Endothelial cell of umbilical vein (primary cell): ENCODE measurements around the gene TSPAN14.
A peak's percentile ranks its signal among the peaks of the same experiment; 100 is the strongest.

Experiments
- EZH2 ChIP-seq: IDR thresholded peaks from 2 replicates; pipeline ENCODE4 v1.6.1; 2012; ENCODE audit warnings: borderline replicate concordance, low read depth, mild to moderate bottlenecking, moderate library complexity, low read length, inconsistent platforms; ENCODE audit not compliant: severe bottlenecking
- JUN ChIP-seq: IDR thresholded peaks from 2 replicates; pipeline ENCODE4 v1.6.1; 2011; ENCODE audit warnings: borderline replicate concordance, low read depth; ENCODE audit not compliant: insufficient read length, insufficient read depth
- MYC ChIP-seq: IDR thresholded peaks from one replicate; pipeline ENCODE4 v1.6.1; 2011; ENCODE audit warnings: mild to moderate bottlenecking, low read depth, low read length
- POLR2A ChIP-seq: IDR thresholded peaks from 2 replicates; pipeline ENCODE4 v1.6.1; 2012; ENCODE audit warnings: low read depth, mild to moderate bottlenecking, control low read depth, low read length
- POLR2AphosphoS5 ChIP-seq: IDR thresholded peaks from 2 replicates; pipeline ENCODE4 v1.6.1; 2012; ENCODE audit warnings: low read depth, mild to moderate bottlenecking, control low read depth, low read length, moderate library complexity; ENCODE audit not compliant: insufficient read depth
- TF ChIP-seq, protein P1 (sequence below): IDR thresholded peaks from 2 replicates; pipeline ENCODE4 v1.6.1; 2011; ENCODE audit not compliant: insufficient read depth, insufficient read length
- TF ChIP-seq, protein P2 (sequence below), 2 donors: IDR thresholded peaks; 1 replicate in 1 of 2; 2 replicates in 1 of 2; pipeline ENCODE4 v1.5.1; 2011; ENCODE audit warnings: low read length in 2 of 2, mild to moderate bottlenecking in 2 of 2, moderate library complexity in 2 of 2, control low read depth in 1 of 2, inconsistent platforms in 1 of 2, low read depth in 1 of 2; ENCODE audit not compliant: insufficient read depth in 1 of 2; ENCODE audit errors: extremely low read depth in 1 of 2

DNA sequence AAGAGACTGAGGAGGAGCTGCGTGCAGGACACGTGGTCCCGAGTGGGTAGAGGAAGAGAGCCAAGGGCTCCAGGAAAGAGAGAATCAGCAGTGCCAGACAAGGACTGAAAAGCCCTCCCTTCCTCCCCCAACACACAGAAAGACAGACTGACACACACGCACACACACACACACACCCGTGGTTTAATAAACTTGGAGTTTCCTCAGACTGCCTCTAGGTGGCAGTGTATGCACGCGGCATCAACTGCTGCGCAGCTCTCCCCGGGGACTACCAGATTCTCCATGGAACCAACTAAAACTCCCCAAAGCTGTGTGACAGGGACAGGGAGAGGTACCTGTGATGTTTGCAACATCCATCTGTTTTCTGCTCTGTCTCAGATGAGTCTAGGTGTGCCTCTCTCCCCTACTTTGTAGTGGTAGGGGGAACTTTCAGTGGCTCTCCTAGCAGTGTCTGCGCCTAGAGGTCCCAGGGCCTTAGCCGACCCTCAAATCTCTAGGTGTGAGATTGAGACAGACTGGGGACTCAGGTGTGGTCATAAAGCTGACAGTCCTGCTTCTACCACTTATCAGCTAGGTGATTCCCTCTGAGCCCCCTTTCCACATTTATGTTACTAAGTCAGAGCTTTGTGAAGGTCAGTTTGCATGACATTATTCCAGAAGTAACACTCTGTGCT, 9.3 kb upstream of the TSPAN14 start:
- TF ChIP-seq POLR2AphosphoS5 (peak; percentile 44), JUN (no peak), MYC (no peak), POLR2A (no peak), EZH2 (no peak)
- TF ChIP-seq, protein P1, sequence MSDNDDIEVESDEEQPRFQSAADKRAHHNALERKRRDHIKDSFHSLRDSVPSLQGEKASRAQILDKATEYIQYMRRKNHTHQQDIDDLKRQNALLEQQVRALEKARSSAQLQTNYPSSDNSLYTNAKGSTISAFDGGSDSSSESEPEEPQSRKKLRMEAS, result no peak
- TF ChIP-seq, protein P2, sequence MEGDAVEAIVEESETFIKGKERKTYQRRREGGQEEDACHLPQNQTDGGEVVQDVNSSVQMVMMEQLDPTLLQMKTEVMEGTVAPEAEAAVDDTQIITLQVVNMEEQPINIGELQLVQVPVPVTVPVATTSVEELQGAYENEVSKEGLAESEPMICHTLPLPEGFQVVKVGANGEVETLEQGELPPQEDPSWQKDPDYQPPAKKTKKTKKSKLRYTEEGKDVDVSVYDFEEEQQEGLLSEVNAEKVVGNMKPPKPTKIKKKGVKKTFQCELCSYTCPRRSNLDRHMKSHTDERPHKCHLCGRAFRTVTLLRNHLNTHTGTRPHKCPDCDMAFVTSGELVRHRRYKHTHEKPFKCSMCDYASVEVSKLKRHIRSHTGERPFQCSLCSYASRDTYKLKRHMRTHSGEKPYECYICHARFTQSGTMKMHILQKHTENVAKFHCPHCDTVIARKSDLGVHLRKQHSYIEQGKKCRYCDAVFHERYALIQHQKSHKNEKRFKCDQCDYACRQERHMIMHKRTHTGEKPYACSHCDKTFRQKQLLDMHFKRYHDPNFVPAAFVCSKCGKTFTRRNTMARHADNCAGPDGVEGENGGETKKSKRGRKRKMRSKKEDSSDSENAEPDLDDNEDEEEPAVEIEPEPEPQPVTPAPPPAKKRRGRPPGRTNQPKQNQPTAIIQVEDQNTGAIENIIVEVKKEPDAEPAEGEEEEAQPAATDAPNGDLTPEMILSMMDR (IDR thresholded peaks at IDR 0.05; ENCODE audit: extremely low read depth in 1 of 2, insufficient read depth in 1 of 2, low read depth in 1 of 2, low read length in 2 of 2), result peak; percentile 80 to 87
